ENCODE measurements around the gene TMPRSS4.

DNA sequence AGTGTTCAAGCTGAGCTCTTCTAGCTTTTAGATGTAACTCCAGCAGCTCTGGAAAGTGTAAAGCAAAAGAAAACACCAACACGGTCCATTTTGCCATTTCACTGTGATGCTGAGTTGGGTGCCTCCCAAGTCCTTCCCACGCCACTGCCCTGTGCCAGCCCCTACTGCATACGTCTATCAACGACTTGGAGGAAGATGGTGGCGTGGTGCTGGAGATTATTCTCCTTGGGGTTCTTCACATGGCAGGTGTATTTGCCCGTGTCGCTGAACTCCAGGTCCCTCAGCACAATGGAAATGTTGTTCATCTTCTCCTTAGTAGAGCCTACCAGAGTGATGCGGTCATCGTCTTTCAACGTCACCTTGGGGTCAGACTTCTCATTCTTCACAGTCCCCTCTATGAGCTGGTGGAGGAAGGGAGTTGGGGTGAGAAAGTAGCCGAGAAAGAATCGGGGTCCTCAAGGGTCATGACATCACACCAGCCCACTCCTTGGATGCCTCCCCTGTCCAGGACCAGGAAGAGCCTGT, 66.8 kb downstream of the TMPRSS4 start:
- TF ChIP-seq CTCF (conservative IDR thresholded peaks at IDR 0.05) (no peak), ZFX (IDR thresholded peaks at IDR 0.05) (no peak)

Data from C4-2B (cell line).